ENCODE data around the gene ATP9A.
"Not testable (repeated sequence)": the region's sequence is repeated elsewhere in the genome, so short reads cannot be mapped to it uniquely, and the experiment has no call there.

The ATP9A gene

DNA sequence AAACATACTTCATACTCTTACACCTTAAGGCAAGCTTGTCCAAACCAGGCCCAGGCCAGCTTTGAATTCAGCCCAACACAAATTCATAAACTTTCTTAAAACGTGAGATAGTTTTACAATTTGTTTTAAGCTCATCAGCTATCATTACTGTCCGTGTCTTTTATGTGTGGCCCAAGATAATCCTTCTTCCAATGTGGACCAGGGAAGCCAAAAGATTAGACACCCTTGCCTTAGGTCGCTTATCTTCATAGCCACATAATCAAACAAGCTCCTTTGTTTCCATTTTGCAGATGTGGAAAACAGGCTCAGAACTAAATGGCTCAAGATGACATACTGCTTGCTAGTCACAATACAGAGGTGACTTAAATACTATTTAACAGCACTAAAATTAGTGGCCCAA lies 28.1 kb upstream of the ATP9A start:
- DNase-seq = no peak

GRCh38 chr20:51792960-51793359 lies 24.8 kb upstream of the ATP9A start:
- DNase-seq = no peak

GRCh38 chr20:51791626-51792025 lies 23.4 kb upstream of the ATP9A start:
- no peak for DNase-seq

- DNase-seq = no peak
Observed at GRCh38 chr20:51790256-51790655, 22.1 kb upstream of the ATP9A start.

GRCh38 chr20:51789434-51789833 lies 21.2 kb upstream of the ATP9A start:
- no peak for DNase-seq

- no peak for DNase-seq
Observed at GRCh38 chr20:51788822-51789221, 20.6 kb upstream of the ATP9A start.

DNA sequence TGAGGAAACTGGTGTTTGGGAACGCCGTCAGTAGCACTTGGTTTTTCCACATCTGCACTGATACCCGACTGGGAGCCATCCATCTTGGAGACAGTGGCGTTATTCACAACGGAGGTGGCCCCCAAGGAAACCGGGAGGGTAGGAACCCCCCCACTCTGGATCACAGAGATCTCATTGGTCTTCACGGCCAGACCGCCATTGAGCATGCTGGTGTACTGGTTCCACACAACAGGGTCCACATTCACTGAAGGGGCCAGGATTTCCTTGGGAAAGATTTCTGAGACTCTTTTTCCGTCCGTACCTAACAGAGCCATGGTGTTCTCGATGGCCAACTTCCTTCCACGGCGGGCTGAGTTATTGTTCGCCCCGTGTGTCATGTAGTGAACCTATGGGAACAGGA lies 16.1 kb upstream of the ATP9A start:
- no peak for DNase-seq

DNA sequence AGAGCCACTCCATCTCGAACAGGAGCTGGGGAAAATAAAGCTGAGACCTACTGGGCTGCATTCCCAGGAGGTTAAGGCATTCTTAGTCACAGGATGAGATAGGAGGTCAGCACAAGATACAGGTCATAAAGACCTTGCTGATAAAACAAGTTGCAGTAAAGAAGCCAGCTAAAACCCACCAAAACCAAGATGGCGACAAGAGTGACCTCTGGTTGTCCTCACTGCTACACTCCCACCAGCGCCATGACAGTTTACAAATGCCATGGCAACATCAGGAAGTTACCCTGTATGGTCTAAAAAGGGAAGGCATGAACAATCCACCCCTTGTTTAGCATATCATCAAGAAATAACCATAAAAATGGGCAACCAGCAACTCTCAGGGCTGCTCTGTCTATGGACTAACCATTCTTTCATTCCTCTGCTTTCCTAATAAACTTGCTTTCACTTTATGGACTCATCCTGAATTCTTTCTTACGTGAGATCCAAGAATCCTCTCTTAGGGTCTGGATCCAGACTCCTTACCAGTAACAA lies 10.1 kb upstream of the ATP9A start:
- not testable (repeated sequence) for DNase-seq

DNA sequence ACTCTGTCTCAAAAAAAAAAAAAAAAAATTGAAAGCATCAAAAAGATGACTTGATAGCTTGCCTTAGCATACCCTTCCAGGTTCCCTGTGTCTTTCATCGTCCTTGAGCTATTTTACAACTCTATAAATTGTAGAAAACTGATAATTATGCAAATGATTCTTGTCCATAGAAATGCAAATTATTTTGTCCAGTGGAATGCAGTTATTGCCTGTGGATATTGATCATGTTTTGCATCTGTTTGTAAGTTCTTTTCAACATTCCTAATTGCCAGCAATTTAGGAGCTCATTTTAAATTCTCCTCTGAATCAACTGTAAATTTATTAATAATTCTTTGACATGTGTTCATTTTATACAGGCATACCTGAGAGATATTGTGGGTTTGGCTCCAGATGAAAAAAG lies 7.1 kb upstream of the ATP9A start:
- DNase-seq = no peak

- DNase-seq = no peak
Observed at GRCh38 chr20:51772236-51772635, 4.0 kb upstream of the ATP9A start.

DNA sequence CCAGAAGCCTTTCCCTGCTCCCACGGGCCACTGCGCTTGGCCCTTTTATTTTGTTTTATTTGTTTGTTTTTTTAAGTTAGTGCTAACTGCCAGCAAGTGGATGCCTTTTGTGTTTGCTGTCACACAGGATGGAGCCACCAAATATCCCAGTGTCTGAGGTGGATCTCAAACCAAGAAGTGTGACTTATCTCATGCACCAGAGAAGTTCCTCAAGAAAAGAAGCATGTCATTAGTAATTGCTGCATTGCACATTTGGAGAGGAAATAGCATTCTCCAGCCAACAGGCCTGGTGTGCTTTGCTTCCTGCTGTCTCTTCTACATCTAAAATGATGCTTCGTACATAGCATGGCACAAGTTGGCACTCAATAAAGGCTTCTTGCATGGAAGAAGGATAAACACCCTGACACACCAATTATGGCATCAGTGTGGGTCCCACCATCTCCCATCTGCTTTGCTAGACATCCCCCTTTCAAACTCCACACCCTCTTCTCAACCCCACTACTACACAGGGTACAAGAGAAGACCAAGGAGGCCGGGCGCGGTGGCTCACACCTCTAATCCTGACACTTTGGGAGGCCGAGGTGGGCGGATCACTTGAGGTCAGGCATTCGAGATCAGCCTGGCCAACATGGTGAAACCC lies 1.9 kb upstream of the ATP9A start:
- DNase-seq = no peak

- DNase-seq = peak; percentile 18
Observed at GRCh38 chr20:51768759-51769517, 748 bp upstream of the ATP9A start.

GRCh38 chr20:51766994-51767866 lies 960 bp downstream of the ATP9A start:
- no peak for DNase-seq

GRCh38 chr20:51765381-51765780 lies 2.8 kb downstream of the ATP9A start:
- not testable (repeated sequence) for DNase-seq

GRCh38 chr20:51763965-51764602 lies 4.1 kb downstream of the ATP9A start:
- DNase-seq = no peak

- no peak for DNase-seq
Observed at GRCh38 chr20:51760905-51761546, 7.2 kb downstream of the ATP9A start.

DNA sequence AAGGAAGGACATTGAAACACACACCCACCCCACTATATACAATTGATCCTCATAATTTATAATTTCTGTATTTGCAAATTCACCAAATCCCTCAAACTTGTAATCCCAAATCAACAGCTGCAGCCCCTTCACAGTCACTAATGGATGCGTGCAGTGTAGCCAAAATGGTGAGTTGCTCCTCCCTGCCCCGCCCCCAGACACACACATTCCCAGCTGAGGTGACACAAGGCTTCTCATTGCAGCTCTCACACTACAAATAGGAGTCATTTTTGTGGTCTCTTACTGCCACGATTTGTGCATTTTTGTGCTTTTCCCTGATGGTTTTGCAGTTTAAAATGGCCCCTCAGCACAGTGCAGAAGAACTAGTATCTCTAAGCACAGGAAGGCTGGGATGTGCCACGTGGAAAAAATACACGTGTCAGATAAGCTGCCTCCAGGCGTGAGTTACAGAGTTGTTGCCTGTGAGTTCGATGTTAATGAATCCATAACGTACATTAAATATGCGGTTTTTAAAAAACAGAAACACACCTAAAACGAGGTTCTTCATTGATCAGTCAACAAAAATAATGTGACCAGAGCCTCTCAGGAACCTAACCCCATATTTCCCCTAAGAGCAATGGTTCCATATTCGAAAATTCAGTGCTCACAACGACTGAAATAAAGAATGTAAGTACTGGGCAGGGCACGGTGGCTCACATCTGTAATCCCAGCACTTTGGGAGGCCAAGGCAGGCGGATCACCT lies 8.2 kb downstream of the ATP9A start:
- DNase-seq = no peak

- no peak for DNase-seq
Observed at GRCh38 chr20:51758978-51759544, 9.1 kb downstream of the ATP9A start.

- no peak for DNase-seq
Observed at GRCh38 chr20:51757226-51757625, 11.0 kb downstream of the ATP9A start.

GRCh38 chr20:51756653-51757052 lies 11.5 kb downstream of the ATP9A start:
- DNase-seq = no peak

- DNase-seq = not testable (repeated sequence)
Observed at GRCh38 chr20:51753220-51753619, 15.0 kb downstream of the ATP9A start.
